ENCODE measurements around the gene EIF5.

GRCh38 chr14:103312006-103312635 is 21.9 kb upstream of the EIF5 start:
- no peak for TF ChIP-seq CTCF (IDR thresholded peaks at IDR 0.05; ENCODE audit: extremely low read depth in 1 of 2, insufficient read depth in 1 of 2, low read depth in 1 of 2, low read length in 2 of 2)
- TF ChIP-seq FOS (IDR thresholded peaks at IDR 0.05; ENCODE audit: borderline replicate concordance, insufficient read depth, low read length) = no peak

All from endothelial cell of umbilical vein (primary cell).